Endothelial cell of umbilical vein (primary cell): ENCODE data around the gene CADM4. TPM values are rescaled to one million over a fixed set of nuclear protein-coding genes. Genes with fewer than 3 reads are reported as not detected.

Experiments
- BruUV-seq: library from RNA; stranded (reverse); fragments of 400-500 nt; replicated peaks from 2 replicates; lab custom pipeline; 2021; lab: Mats Ljungman, UMichigan
- CTCF ChIA-PET: fragments of 300-600, 350-600 bp; sonication (Branson Sonifier 250); formaldehyde crosslinking; loops from one replicate; lab custom pipeline; 2021; ENCODE audit warnings: antibody characterized with exemption, inconsistent platforms; lab: Charles Lee
- POLR2A ChIA-PET: fragments of 300-600, 350-600 bp; sonication (Branson Sonifier 250); formaldehyde crosslinking; loops from one replicate; lab custom pipeline; 2021; ENCODE audit warnings: antibody characterized with exemption, inconsistent platforms; lab: Charles Lee
- DNase-seq: peaks from one replicate; pipeline ENCODE4 v3.0.0-alpha.2; 2011; ENCODE audit warnings: low read depth, low spot score
- FAIRE-seq: peaks from 2 replicates; lab custom pipeline; 2011; peaks lifted over from hg19 to GRCh38; lab: Jason Lieb, UNC
- H2AFZ ChIP-seq: 2 replicates; pipeline ENCODE4 v1.6.0; 2012; ENCODE audit warnings: low read depth, low read length, control low read depth, inconsistent platforms
- H3K27ac ChIP-seq: 2 replicates; pipeline ENCODE4 v1.5.1; 2011; ENCODE audit warnings: low read depth, mild to moderate bottlenecking, control low read depth, low read length, moderate library complexity; ENCODE audit not compliant: insufficient read depth
- H3K27me3 ChIP-seq, 2 experiments: 2 replicates each; pipeline versions ENCODE4 v1.6.0 to v1.6.1; 2011; ENCODE audit warnings: low read length in 2 of 2, mixed read lengths in 1 of 2; ENCODE audit not compliant: control insufficient read depth in 2 of 2, insufficient read depth in 2 of 2
- H3K36me3 ChIP-seq, 2 experiments: 2 replicates in 1 of 2; 3 replicates in 1 of 2; pipeline ENCODE4 v1.5.1; 2011; ENCODE audit warnings: low read length in 2 of 2, mild to moderate bottlenecking in 1 of 2, moderate library complexity in 1 of 2; ENCODE audit not compliant: control insufficient read depth in 2 of 2, insufficient read depth in 2 of 2; ENCODE audit errors: extremely low read depth in 1 of 2
- H3K4me1 ChIP-seq: 3 replicates; pipeline ENCODE4 v1.5.1; 2011; ENCODE audit warnings: mild to moderate bottlenecking, low read length; ENCODE audit not compliant: control insufficient read depth, insufficient read depth; ENCODE audit errors: extremely low read depth
- H3K4me2 ChIP-seq: 2 replicates; pipeline ENCODE4 v1.6.1; 2011; ENCODE audit warnings: low read length, control low read depth, mixed read lengths; ENCODE audit not compliant: insufficient read depth
- H3K4me3 ChIP-seq, 3 experiments: fragments of 200-600 bp in 1 of 3; sonication (generic), shearing (Covaris generic) in 1 of 3; replicated peaks in 1 of 3; 2 replicates each; pipeline ENCODE4 v1.5.1; 2011 to 2016; ENCODE audit warnings: control low read depth in 3 of 3, low read length in 3 of 3, mild to moderate bottlenecking in 2 of 3, inconsistent platforms in 1 of 3, low read depth in 1 of 3, moderate library complexity in 1 of 3; ENCODE audit not compliant: insufficient read depth in 1 of 3
- H3K79me2 ChIP-seq: 2 replicates; pipeline ENCODE4 v1.6.0; 2012; ENCODE audit warnings: low read length, inconsistent platforms; ENCODE audit not compliant: control insufficient read depth, insufficient read depth
- H3K9ac ChIP-seq: replicated peaks from 2 replicates; pipeline ENCODE3; 2011; ENCODE audit warnings: low read length, control low read depth; ENCODE audit not compliant: insufficient read depth; ENCODE audit errors: extremely low read depth
- H3K9me1 ChIP-seq: replicated peaks from 3 replicates; pipeline ENCODE4 v1.6.0; 2011; ENCODE audit warnings: mild to moderate bottlenecking, low read length; ENCODE audit not compliant: control insufficient read depth, insufficient read depth; ENCODE audit errors: extremely low read depth
- H3K9me3 ChIP-seq: replicated peaks from 2 replicates; pipeline ENCODE4 v1.5.1; 2012; ENCODE audit warnings: low read length, inconsistent platforms; ENCODE audit not compliant: control insufficient read depth, insufficient read depth
- H4K20me1 ChIP-seq: replicated peaks from 2 replicates; pipeline ENCODE3; 2011; ENCODE audit warnings: mild to moderate bottlenecking, low read length; ENCODE audit not compliant: control insufficient read depth, insufficient read depth; ENCODE audit errors: extremely low read depth
- EZH2 ChIP-seq: IDR thresholded peaks from 2 replicates; pipeline ENCODE4 v1.6.1; 2012; ENCODE audit warnings: borderline replicate concordance, low read depth, mild to moderate bottlenecking, moderate library complexity, low read length, inconsistent platforms; ENCODE audit not compliant: severe bottlenecking
- FOS ChIP-seq: IDR thresholded peaks from 2 replicates; pipeline ENCODE4 v1.6.1; 2011; ENCODE audit warnings: mild to moderate bottlenecking, low read length, moderate library complexity, borderline replicate concordance; ENCODE audit not compliant: insufficient read depth
- GATA2 ChIP-seq: IDR thresholded peaks from 2 replicates; pipeline ENCODE4 v1.7.0; 2011; ENCODE audit warnings: low read depth, mild to moderate bottlenecking, moderate library complexity, mixed read lengths, low read length; ENCODE audit not compliant: insufficient read length, insufficient read depth
- JUN ChIP-seq: IDR thresholded peaks from 2 replicates; pipeline ENCODE4 v1.6.1; 2011; ENCODE audit warnings: borderline replicate concordance, low read depth; ENCODE audit not compliant: insufficient read length, insufficient read depth
- MAX ChIP-seq: IDR thresholded peaks from 2 replicates; pipeline ENCODE4 v1.6.1; 2011; ENCODE audit not compliant: insufficient read depth, insufficient read length
- MYC ChIP-seq: IDR thresholded peaks from one replicate; pipeline ENCODE4 v1.6.1; 2011; ENCODE audit warnings: mild to moderate bottlenecking, low read depth, low read length
- POLR2A ChIP-seq: IDR thresholded peaks from 2 replicates; pipeline ENCODE4 v1.6.1; 2012; ENCODE audit warnings: low read depth, mild to moderate bottlenecking, control low read depth, low read length
- POLR2AphosphoS5 ChIP-seq: IDR thresholded peaks from 2 replicates; pipeline ENCODE4 v1.6.1; 2012; ENCODE audit warnings: low read depth, mild to moderate bottlenecking, control low read depth, low read length, moderate library complexity; ENCODE audit not compliant: insufficient read depth
- dilution Hi-C: fragments of 300-500 bp; cut with MboI; formaldehyde crosslinking; loops from one replicate; pipeline ENCODE4 v1.15.0; 2019; ENCODE audit warnings: low sequenced_read_pairs; ENCODE audit not compliant: extremely low pct_ligation_motif_present
- intact Hi-C: fragments of 100-400 bp; cut with micrococcal nuclease; formaldehyde crosslinking; loops from one replicate; pipeline ENCODE4 v1.10.0; 2022
- polyA plus RNA-seq, 4 experiments: library from polyadenylated mRNA; depleted of rRNA in 3 of 4; stranded (reverse) in 3 of 4; unstranded in 1 of 4; fragments of >200 nt; gene quantifications; 2 replicates each; pipeline versions ENCODE4 v1.2.1 to v1.2.3, GENCODE V29; 2011 to 2012; ENCODE audit warnings: missing spikeins in 1 of 4
- total RNA-seq: library from RNA; stranded (reverse); gene quantifications from 2 replicates; pipeline ENCODE4 v1.2.3, GENCODE V29; 2021
- TF ChIP-seq, protein P1 (sequence below), 2 donors: IDR thresholded peaks; 1 replicate in 1 of 2; 2 replicates in 1 of 2; pipeline ENCODE4 v1.5.1; 2011; ENCODE audit warnings: low read length in 2 of 2, mild to moderate bottlenecking in 2 of 2, moderate library complexity in 2 of 2, control low read depth in 1 of 2, inconsistent platforms in 1 of 2, low read depth in 1 of 2; ENCODE audit not compliant: insufficient read depth in 1 of 2; ENCODE audit errors: extremely low read depth in 1 of 2

CADM4 gene
- total and polyA plus RNA-seq, 2 donors (not counting 3 experiments of a cell fraction or from before 2014, with no cell fraction given): 5.0 to 7.5 TPM

DNA sequence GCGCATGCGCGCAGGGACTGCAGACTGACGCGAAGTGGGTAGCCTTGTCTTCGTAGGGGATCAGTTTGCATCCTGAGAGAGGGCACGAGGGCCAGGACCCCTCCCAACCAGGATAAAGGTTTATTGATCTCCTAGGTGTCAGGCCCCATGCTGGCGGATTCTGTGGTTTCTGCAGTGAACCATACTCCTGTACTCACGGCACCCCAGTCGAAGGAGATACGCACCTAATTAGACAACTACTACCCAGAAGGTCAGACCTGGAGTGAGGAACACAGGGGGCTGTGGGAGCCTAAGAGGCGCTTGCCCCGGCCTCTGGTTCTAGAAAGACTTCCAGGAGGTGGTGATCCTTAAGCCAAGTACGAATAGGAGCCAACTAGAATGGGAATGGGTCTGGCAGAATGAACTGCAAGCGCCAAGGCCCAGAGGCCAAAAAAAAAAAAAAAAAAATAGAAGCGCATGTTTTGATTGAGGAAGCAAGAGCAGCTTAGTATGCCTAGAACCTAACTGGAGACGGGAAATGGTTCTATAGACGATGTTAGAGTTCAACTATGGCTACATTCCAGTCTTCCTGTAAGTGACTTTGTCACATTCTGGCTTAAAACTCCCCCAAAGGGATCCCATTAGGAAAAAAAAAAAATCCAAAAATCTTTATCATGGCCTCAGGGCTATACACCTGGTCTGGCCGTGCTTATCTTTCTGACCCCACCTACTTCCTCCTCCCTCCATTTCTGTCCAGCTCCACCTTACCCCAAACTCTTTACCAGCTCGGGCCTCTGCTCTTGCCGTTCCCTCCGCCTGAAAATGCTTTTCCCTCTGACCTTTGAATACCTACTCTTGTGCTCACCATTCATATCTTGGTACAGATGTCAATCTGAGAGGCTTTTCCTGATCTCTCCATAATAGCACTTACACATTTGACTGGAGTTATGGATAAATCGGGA, 19.3 kb downstream of the CADM4 start:
- TF ChIP-seq MYC: no peak
- TF ChIP-seq GATA2: no peak
- TF ChIP-seq EZH2: no peak
- TF ChIP-seq, protein P1, sequence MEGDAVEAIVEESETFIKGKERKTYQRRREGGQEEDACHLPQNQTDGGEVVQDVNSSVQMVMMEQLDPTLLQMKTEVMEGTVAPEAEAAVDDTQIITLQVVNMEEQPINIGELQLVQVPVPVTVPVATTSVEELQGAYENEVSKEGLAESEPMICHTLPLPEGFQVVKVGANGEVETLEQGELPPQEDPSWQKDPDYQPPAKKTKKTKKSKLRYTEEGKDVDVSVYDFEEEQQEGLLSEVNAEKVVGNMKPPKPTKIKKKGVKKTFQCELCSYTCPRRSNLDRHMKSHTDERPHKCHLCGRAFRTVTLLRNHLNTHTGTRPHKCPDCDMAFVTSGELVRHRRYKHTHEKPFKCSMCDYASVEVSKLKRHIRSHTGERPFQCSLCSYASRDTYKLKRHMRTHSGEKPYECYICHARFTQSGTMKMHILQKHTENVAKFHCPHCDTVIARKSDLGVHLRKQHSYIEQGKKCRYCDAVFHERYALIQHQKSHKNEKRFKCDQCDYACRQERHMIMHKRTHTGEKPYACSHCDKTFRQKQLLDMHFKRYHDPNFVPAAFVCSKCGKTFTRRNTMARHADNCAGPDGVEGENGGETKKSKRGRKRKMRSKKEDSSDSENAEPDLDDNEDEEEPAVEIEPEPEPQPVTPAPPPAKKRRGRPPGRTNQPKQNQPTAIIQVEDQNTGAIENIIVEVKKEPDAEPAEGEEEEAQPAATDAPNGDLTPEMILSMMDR (IDR thresholded peaks at IDR 0.05; ENCODE audit: extremely low read depth in 1 of 2, insufficient read depth in 1 of 2, low read depth in 1 of 2, low read length in 2 of 2): no peak
- no peak for TF ChIP-seq JUN
- no peak for TF ChIP-seq POLR2AphosphoS5
- TF ChIP-seq POLR2A: no peak
- TF ChIP-seq FOS: no peak
- no peak for TF ChIP-seq MAX
- Histone ChIP-seq H3K4me2 (peak overlapping the region; percentile 87), H3K36me3 (no peaks in the 10 kb centered on the region), H3K4me3 (peak overlapping the region in 2 of 3 experiments; percentile 47 to 75), H3K79me2 (peaks cover 21% of the 10 kb centered on the region), H3K9me3 (no peaks in the 10 kb centered on the region), H3K27ac (peak overlapping the region; percentile 88), H3K9me1 (no peaks in the 10 kb centered on the region), H2AFZ (peak overlapping the region; percentile 89), H4K20me1 (no peaks in the 10 kb centered on the region), H3K27me3 (no peaks in the 10 kb centered on the region), H3K4me1 (peaks cover 12% of the 10 kb centered on the region), H3K9ac (peak overlapping the region; percentile 95)
- no peak for DNase-seq
- TSS peak; percentile 57 for BruUV-seq
- CTCF ChIA-PET: no interaction called here
- no peak for FAIRE-seq
- POLR2A ChIA-PET: no interaction called here
- dilution Hi-C loops (no loop called here), intact Hi-C loops (no loop called here)
